GM19240 (cell line): Measurements from ENCODE around the gene STEAP3.

ENCODE experiments used
- DNase-seq: peaks from one replicate; pipeline ENCODE4 v3.0.0; 2011; ENCODE audit warnings: low spot score; ENCODE audit not compliant: insufficient read length

STEAP3 gene

DNA sequence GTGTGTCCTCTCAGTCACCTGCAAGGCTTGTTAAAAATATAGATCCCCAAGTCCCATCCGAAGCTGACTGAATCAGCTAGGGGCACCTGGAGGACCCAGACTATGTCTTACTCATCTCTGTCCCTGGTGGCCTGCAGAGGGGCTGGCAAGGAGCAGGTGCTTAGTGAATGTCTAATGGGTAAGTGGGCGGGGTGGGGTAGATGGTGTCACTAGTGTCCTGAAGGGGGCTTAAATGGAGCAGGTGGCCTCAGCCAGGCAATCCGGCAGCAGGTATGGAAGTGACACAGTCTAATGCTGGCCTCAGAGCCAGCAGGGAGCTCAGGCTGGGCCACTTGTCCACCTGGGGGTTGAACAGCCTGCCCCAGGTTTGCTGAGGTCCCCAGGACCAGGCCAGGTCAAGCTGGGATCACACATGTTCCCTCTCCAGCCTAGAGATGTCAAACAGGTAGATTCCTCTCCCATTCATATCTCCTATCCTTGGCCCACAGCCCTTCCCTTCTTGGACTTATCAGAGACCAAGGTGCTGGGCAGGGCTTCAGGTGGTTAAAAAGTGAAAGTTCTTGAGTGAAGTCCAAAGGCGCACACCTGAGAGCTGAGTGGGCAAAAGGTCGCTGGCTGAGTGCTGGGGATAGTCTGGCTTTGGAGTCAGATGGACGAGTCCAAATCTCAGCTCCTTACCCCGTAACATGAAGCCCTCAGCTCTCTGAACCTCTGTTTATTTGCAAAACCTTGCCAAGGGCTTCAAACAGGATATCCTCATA is 1.7 kb downstream of the STEAP3 start:
- no peak for DNase-seq

GRCh38 chr2:119225926-119226325 is 2.3 kb downstream of the STEAP3 start:
- no peak for DNase-seq

DNA sequence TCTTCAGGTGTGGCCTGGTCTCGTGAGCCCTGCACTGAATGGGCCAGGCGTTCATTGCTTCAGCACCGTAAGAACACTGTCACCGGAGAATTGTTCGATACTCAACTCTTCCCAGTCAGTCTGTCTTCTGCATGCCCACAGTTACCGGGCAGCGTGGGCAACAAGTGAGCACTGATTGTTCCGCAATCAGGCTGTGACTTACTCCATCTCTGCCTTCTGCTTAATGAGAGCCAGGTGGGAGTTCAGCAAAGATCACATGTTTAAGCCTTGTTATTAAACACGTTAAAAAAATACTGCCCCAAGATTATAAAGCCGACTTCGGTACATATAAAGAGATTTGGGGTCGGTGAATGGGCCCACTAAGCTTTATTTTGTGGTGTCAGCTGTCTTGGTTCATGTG is 3.7 kb downstream of the STEAP3 start:
- DNase-seq: no peak

- no peak for DNase-seq
Observed at GRCh38 chr2:119228136-119228535, 4.5 kb downstream of the STEAP3 start.

DNA sequence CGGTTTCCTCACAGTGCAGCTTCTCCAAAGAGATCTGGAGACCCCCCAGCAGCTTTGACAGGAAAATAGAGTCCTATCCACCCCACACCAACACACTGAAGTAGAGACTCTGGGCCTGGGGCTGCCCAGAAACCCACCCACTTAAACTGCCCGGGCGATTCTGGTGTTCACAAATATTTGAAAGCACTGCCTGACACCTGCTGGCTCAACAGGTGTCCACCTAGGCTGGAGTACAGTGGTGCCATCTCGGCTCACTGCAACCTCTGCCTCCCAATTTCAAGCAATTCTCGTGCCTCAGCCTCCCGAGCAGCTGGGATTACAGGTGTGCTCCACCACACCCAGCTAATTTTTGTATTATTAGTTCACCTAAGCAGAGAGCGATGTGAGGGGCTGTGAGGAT is 5.3 kb downstream of the STEAP3 start:
- no peak for DNase-seq

DNA sequence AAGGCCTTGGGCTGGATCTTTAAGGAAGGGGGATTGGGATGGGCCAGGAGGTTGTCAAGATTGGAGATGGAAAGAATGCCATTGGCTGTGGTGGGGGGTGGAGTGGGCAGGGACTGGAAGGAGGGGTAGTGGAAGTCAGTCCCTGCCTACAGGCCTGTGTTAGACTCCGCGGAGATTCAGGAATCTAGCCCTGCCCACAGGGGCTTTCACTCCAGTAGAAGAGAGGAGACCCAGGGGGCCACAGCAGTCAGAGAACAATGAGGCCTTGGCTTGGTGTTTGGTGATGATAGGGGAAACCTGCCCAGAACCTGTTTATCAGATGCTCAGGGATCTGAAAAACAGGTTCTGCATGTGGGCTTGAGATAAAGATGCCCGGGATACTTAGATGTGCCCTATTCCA is 6.1 kb downstream of the STEAP3 start:
- no peak for DNase-seq

GRCh38 chr2:119230219-119231185 is 6.9 kb downstream of the STEAP3 start:
- DNase-seq: no peak

GRCh38 chr2:119231975-119232665 is 8.5 kb downstream of the STEAP3 start:
- DNase-seq: no peak

DNA sequence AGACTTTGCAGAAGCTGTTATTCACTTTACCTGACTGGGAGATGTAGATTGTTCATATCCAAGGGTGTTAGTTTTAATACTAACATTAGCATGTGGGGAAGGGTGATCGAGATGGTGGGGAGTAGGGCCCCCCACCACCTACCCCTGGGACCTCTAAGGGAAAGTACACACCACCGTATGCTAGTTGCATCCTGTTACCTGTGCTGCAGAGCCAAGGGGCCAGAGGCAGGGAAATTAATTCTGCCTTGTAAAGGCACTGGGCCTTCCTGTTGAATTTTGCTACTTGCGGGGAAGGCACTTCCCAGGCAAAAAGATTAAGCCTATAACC is 9.0 kb downstream of the STEAP3 start:
- DNase-seq: no peak

DNA sequence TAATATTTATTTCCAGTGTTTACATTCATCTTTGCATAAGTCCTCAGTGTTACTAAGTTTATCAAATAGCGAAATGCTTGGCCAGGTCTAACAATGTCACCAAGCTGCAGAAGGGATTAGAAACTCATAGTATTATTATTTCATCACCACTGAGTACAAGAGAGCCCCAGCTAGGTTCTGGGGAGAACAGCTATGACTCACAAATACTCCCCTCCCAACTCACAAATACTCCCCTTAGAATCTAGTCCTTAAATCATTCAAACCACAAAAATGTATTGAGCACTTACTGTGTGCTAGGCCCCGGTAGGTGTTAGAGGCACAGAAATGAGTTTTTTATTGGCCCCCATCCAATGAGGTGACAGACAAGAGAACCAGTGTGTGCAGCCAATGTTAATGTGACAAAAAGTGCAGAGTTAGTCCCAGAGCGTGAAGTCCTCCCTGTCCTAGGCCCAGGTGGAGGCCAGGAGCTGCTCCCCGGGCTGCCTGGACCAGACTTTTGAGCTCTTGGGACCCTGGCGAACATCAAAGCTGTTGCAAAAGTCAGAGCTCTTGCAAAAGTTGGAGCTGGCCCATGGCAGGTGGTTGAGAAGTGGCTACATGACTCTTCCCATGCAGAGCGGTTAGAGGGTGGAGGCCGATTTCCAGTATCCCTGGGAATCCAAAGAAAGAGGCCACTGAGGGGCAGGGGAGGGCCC is 9.8 kb downstream of the STEAP3 start:
- no peak for DNase-seq

DNA sequence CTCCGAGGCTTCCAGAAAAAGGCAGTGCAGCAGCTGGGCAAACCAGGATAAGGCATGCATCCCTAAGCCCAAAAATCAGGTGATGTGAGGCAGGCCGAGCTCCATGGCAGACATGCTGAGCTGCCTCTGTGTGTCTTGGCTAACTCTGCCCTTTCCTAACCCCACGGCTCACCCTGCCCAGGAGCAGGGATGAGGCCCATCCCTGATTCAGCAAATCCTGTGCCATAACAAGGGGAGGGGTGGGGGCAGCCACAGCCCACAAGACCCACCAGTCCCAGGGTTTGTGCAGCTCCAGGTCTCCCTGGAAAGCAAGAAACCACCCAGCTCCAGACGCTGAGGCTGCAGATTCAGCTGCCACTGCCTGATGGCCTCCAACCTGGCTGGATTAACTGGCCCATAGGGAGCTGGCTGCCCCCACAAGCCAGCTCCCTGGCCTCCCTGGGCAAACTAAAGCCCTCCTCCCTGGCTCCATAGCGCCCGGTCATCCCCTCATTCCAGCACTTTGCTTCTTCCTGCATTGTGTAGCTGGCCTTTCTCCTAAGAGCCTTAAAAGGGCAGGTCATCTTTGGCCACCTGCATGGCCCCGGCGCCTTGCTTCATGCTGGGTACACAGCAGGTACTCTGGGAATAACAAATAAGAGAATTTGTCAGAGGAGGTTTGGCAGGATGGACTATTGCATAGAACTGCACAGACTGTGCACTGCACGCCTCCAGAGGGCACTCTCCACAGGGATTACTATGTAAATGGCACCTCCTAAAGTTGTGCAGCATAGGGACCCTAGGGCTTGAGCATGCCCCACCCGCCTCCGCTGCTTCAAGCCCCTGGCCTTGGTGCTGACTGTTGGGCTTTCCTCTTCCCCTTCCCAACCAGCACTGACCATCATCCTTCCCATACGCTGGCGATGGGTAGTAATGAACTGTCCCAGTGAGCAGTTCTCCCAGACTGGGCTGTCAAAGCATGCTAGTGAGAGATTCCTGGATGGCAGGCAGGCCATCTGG is 10.7 kb downstream of the STEAP3 start:
- no peak for DNase-seq

- DNase-seq: no peak
Observed at GRCh38 chr2:119236796-119237195, 13.2 kb downstream of the STEAP3 start.

DNA sequence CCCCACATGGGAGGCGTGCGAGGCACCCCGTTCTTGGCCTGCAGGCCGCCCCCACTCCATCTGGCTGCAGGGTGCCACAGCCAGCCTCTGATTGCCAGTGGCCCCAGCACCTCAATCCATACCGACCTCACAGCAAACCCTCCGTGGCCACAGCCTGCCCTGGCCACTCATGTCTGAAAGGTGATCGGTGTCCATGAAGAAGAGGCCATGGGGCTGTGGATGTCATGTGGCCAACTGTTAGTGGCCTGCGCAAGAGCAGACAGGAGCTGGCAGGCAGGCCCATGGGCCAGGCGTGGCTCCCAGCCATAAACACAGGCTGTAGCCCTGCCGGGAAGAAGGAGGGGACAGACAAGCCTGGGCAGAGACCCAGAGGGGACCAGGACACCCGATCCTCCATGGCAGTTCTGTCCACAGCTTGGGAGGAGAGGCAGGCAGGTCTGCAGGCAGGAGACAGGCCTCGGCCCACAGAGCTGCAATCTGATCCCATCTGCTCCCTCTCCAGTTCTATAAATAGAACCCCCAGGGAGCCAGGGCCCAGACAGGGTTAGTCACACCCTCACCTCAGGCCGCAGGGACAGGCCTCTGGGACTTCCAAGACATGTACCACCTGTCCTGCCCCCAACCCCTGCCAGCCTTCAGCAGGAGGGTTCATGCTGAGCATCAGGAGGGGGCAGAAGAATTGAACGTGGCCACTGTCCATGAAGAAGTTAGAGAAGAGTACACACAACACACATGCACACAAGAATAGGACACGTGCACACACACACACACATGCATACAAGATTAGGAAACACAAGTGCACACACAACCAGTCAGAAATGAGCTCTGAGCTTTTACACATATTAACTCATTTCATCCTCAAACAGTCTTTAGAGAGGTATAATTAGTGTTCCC is 16.9 kb downstream of the STEAP3 start:
- no peak for DNase-seq

- no peak for DNase-seq
Observed at GRCh38 chr2:119241205-119241532, 17.5 kb downstream of the STEAP3 start.

- DNase-seq: no peak
Observed at GRCh38 chr2:119242276-119243119, 18.9 kb downstream of the STEAP3 start.

DNA sequence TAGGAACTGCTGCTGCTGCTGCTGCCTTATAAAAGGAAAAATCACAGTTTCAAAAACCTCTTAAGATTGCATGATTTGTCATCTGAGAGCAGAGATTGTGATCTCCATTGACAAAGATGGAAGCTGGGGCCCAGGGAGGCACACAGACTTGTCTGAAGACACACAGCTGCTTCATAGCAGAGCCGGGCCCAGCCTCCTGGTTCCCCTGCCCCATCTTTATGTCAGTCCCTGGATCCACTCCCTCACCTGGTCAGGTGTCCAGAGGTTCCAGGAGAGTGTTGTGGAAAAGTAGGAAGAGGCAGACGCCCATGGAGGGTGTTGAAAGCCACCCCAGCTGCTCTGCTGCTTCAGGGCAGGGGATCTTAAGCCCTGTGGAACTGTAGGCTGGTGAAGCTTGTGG is 20.0 kb downstream of the STEAP3 start:
- DNase-seq: no peak

GRCh38 chr2:119245076-119245840 is 21.6 kb downstream of the STEAP3 start:
- no peak for DNase-seq

DNA sequence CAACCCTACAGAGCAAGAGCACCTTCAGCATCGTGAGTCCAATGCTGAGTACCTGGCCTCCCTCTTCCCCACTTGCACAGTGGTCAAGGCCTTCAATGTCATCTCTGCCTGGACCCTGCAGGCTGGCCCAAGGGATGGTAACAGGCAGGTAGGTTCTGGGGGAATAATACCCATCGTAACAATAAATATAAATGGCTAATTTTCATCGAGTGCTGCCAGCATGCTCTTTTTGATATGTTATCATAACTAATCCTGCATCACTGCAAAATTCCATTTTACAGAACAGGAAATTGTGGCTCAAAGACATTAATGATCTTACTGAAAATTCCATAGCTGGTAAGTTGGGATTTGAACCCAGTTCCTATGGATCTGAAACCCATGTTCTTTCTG is 22.2 kb downstream of the STEAP3 start:
- DNase-seq: no peak
